HCT116 (cell line): ENCODE results near the gene ABHD5. TPM values are rescaled to one million over a fixed set of nuclear protein-coding genes. Genes with fewer than 3 reads are reported as not detected.

Experiments
- ATAC-seq: fragments of 200-7000 bp; cut with Tn5 transposase; 2 replicates; pipeline ENCODE4 v1.9.1; 2020; ENCODE audit warnings: mild to moderate bottlenecking, moderate library complexity
- BruUV-seq: library from RNA; stranded (reverse); fragments of 400-500 nt; replicated peaks from 2 replicates; lab custom pipeline; 2021; lab: Mats Ljungman, UMichigan
- CTCF ChIA-PET: fragments of 300-600 bp; sonication (Branson Sonifier 250); formaldehyde crosslinking; loops from one replicate; lab custom pipeline; 2021; ENCODE audit warnings: antibody characterized with exemption; lab: Charles Lee
- POLR2A ChIA-PET: fragments of 300-600, 350-600 bp; sonication (Branson Sonifier 250); formaldehyde crosslinking; loops from one replicate; lab custom pipeline; 2021; ENCODE audit warnings: antibody characterized with exemption; lab: Charles Lee
- RAD21 ChIA-PET, 2 experiments: fragments of 300-600 bp; sonication (Branson Sonifier 250); formaldehyde crosslinking; loops; one replicate each; lab custom pipeline; 2023; ENCODE audit warnings: low total read pairs in 2 of 2; ENCODE audit not compliant: uncharacterized antibody in 2 of 2, unreplicated experiment in 2 of 2, low non-redundant PET in 1 of 2; lab: Charles Lee
- DNase-seq: peaks from one replicate; pipeline ENCODE4 v3.0.0-alpha.2; 2010; ENCODE audit warnings: low read depth, low spot score
- H2AFZ ChIP-seq: fragments of 200-600 bp; shearing (Covaris generic), sonication (generic); 2 replicates; pipeline ENCODE4 v1.6.1; 2017; ENCODE audit warnings: low read depth, mixed run types, mixed read lengths, antibody characterized with exemption, low read length; ENCODE audit not compliant: poor library complexity, severe bottlenecking
- H3K27ac ChIP-seq: 2 replicates; pipeline ENCODE4 v1.5.1; 2012; ENCODE audit warnings: low read depth, low read length
- H3K27me3 ChIP-seq: fragments of 200-600 bp; sonication (generic); 2 replicates; pipeline ENCODE4 v1.6.1; 2016; ENCODE audit warnings: mixed run types, low read length, mixed read lengths; ENCODE audit not compliant: insufficient read depth
- H3K36me3 ChIP-seq, 2 experiments: fragments of 200-500 bp in 1 of 2; fragments of 200-600 bp in 1 of 2; sonication (Bioruptor generic) in 1 of 2; sonication (generic) in 1 of 2; 2 replicates each; pipeline versions ENCODE4 v1.5.1 to v1.6.1; 2014 to 2016; ENCODE audit warnings: low read length in 2 of 2, inconsistent platforms in 1 of 2, mixed read lengths in 1 of 2, mixed run types in 1 of 2; ENCODE audit not compliant: insufficient read depth in 2 of 2, control insufficient read depth in 1 of 2
- H3K4me1 ChIP-seq, 2 experiments: fragments of 200-600 bp in 1 of 2; sonication (generic) in 1 of 2; 2 replicates each; pipeline versions ENCODE4 v1.5.1 to v1.6.1; 2012 to 2017; ENCODE audit warnings: low read length in 2 of 2, inconsistent platforms in 1 of 2, mild to moderate bottlenecking in 1 of 2, mixed read lengths in 1 of 2, mixed run types in 1 of 2, moderate library complexity in 1 of 2; ENCODE audit not compliant: insufficient read depth in 2 of 2, control insufficient read depth in 1 of 2
- H3K4me2 ChIP-seq: fragments of 200-600 bp; sonication (generic); 2 replicates; pipeline ENCODE4 v1.6.1; 2017; ENCODE audit warnings: mixed run types, low read length, mixed read lengths
- H3K4me3 ChIP-seq, 2 experiments: fragments of 200-600 bp in 1 of 2; sonication (generic) in 1 of 2; replicated peaks in 1 of 2; 2 replicates each; pipeline ENCODE4 v1.5.1; 2011 to 2016; ENCODE audit warnings: low read length in 2 of 2, control low read depth in 1 of 2, low read depth in 1 of 2, mild to moderate bottlenecking in 1 of 2, mixed read lengths in 1 of 2, mixed run types in 1 of 2
- H3K79me2 ChIP-seq: fragments of 200-600 bp; sonication (generic); 2 replicates; pipeline ENCODE4 v1.6.1; 2017; ENCODE audit warnings: mild to moderate bottlenecking, mixed run types, low read length, moderate library complexity, mixed read lengths; ENCODE audit not compliant: insufficient read depth
- H3K9ac ChIP-seq: fragments of 200-600 bp; sonication (generic); 2 replicates; pipeline ENCODE4 v1.6.1; 2016; ENCODE audit warnings: low read length, mixed read lengths
- H3K9me2 ChIP-seq: fragments of 200-600 bp; sonication (generic), shearing (Covaris generic); 2 replicates; pipeline ENCODE4 v1.6.1; 2017; ENCODE audit warnings: mixed run types, mild to moderate bottlenecking, moderate library complexity; ENCODE audit not compliant: insufficient read depth
- H3K9me3 ChIP-seq, 2 experiments: fragments of 200-500 bp in 1 of 2; fragments of 200-600 bp in 1 of 2; sonication (Bioruptor generic) in 1 of 2; sonication (generic) in 1 of 2; 2 replicates each; pipeline ENCODE4 v1.6.1; 2014 to 2017; ENCODE audit warnings: low read length in 2 of 2, mixed read lengths in 2 of 2, inconsistent platforms in 1 of 2, low read depth in 1 of 2, mild to moderate bottlenecking in 1 of 2, mixed run types in 1 of 2, moderate library complexity in 1 of 2; ENCODE audit not compliant: control insufficient read depth in 1 of 2, insufficient read depth in 1 of 2
- H4K20me1 ChIP-seq: fragments of 200-600 bp; sonication (generic), shearing (Covaris generic); 2 replicates; pipeline ENCODE4 v1.6.1; 2017; ENCODE audit warnings: mixed run types, mild to moderate bottlenecking, moderate library complexity; ENCODE audit not compliant: insufficient read depth
- ATF3 ChIP-seq: IDR thresholded peaks from 2 replicates; pipeline ENCODE4 v1.6.1; 2012
- CBX3 ChIP-seq: IDR thresholded peaks from 2 replicates; pipeline ENCODE4 v1.6.1; 2012; ENCODE audit warnings: low read depth
- ELF1 ChIP-seq: IDR thresholded peaks from 2 replicates; pipeline ENCODE4 v1.6.1; 2012; ENCODE audit warnings: low read depth, borderline replicate concordance
- EZH2phosphoT487 ChIP-seq: fragments of 200-600 bp; IDR thresholded peaks from 2 replicates; pipeline ENCODE4 v1.6.1; 2018; ENCODE audit warnings: antibody characterized with exemption, borderline replicate concordance
- FOSL1 ChIP-seq: IDR thresholded peaks from 2 replicates; pipeline ENCODE4 v1.6.1; 2012; ENCODE audit warnings: low read depth
- JUND ChIP-seq: IDR thresholded peaks from 2 replicates; pipeline ENCODE4 v1.6.1; 2012
- MAX ChIP-seq: IDR thresholded peaks from 2 replicates; pipeline ENCODE4 v1.6.1; 2012
- POLR2AphosphoS5 ChIP-seq: IDR thresholded peaks from 2 replicates; pipeline ENCODE4 v1.6.1; 2011; ENCODE audit warnings: mild to moderate bottlenecking, low read depth, low read length, moderate library complexity
- RAD21 ChIP-seq: IDR thresholded peaks from 2 replicates; pipeline ENCODE4 v1.6.1; 2012; ENCODE audit warnings: low read depth, mild to moderate bottlenecking
- SRF ChIP-seq: IDR thresholded peaks from 2 replicates; pipeline ENCODE4 v1.6.1; 2012; ENCODE audit warnings: low read depth
- YY1 ChIP-seq: IDR thresholded peaks from 2 replicates; pipeline ENCODE4 v1.6.1; 2011; ENCODE audit warnings: low read length, low read depth, moderate library complexity, mild to moderate bottlenecking; ENCODE audit not compliant: insufficient replicate concordance; ENCODE audit errors: extremely low read depth
- ZBTB33 ChIP-seq: IDR thresholded peaks from 2 replicates; pipeline ENCODE4 v1.6.1; 2011; ENCODE audit warnings: mild to moderate bottlenecking, low read length, moderate library complexity; ENCODE audit not compliant: insufficient replicate concordance; ENCODE audit errors: extremely low read depth
- intact Hi-C: fragments of 100-400 bp; cut with micrococcal nuclease; formaldehyde crosslinking; loops from 2 replicates; pipeline ENCODE4 v1.10.0; 2022
- total RNA-seq: library from RNA; stranded (reverse); gene quantifications from one replicate; pipeline ENCODE4 v1.2.1, GENCODE V29; 2021; ENCODE audit not compliant: unreplicated experiment

The ABHD5 gene
- total RNA-seq, 1 experiment from 2014 or later, result 18.5 TPM

- Histone ChIP-seq H3K36me3 (no peaks in the 10 kb centered on the region), H3K4me3 (no peak overlapping the region), H3K4me1 (peaks cover 13 to 20% of the 10 kb centered on the region in 2 experiments), H4K20me1 (no peaks in the 10 kb centered on the region), H3K9me2 (no peaks in the 10 kb centered on the region), H3K27me3 (no peaks in the 10 kb centered on the region), H3K4me2 (no peak overlapping the region), H3K27ac (no peak overlapping the region), H3K9ac (no peak overlapping the region), H3K9me3 (no peaks in the 10 kb centered on the region), H3K79me2 (no peaks in the 10 kb centered on the region), H2AFZ (no peak overlapping the region)
- TF ChIP-seq ELF1 (no peak), POLR2AphosphoS5 (no peak), MAX (no peak), ZBTB33 (no peak), SRF (no peak), EZH2phosphoT487 (no peak), FOSL1 (no peak), YY1 (no peak), RAD21 (no peak), ATF3 (no peak), CBX3 (no peak), JUND (no peak)
- DNase-seq, result no peak
- ChIA-PET CTCF (no interaction called here), POLR2A (no interaction called here), RAD21 (no interaction called here)
- ATAC-seq, result no peak
- intact Hi-C loops, result no loop called here
- BruUV-seq, result no TSS peak
These were observed 84.1 kb downstream of the ABHD5 start for GRCh38 chr3:43774799-43775198.
